Hematopoietic multipotent progenitor cell treated with erythropoietin and hydrocortisone succinate and interleukin-3 and kit ligand, for 15 days (in vitro differentiated cells): ENCODE data around the gene CEP85L.
A peak's percentile ranks its signal among the peaks of the same experiment; 100 is the strongest.

Experiments
- DNase-seq: peaks from one replicate; pipeline ENCODE4 v3.0.0-alpha.2; 2015; ENCODE audit warnings: low spot score

The CEP85L gene

DNA sequence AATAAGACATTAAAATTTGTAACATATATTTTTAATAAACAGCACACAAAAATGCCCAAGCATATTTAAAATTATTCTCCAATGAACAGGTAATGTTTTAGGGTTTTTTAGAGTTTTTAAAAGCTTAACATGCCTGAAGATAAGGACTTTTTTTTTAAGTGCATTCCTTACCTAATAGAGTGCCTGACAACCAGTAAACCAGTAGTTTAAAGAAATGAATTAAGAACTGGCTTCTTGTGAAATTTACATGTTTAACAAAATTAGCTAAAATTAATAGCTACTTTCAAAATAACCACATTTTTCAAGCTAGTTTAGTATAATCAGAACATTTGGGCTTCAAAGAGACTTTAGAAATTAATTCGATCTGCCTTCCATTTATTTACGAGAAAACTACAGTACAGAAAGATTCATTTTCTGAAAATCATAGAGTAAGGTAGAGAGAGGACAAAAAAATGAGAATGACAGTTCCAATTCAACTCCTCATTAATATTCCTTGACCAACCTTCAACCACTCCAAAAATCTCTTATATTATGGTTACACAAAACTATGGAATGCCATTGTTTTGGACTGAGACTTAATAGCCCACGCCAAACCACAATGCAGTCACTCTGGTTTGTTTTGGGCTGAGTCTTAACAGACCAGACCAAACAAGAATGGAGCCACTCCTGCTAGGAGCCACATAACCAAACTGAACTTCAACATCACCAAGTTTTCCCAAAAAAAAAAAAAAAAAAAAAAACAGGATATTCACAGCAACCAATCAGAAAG is 109.0 kb downstream of the CEP85L start:
- no peak for DNase-seq

DNA sequence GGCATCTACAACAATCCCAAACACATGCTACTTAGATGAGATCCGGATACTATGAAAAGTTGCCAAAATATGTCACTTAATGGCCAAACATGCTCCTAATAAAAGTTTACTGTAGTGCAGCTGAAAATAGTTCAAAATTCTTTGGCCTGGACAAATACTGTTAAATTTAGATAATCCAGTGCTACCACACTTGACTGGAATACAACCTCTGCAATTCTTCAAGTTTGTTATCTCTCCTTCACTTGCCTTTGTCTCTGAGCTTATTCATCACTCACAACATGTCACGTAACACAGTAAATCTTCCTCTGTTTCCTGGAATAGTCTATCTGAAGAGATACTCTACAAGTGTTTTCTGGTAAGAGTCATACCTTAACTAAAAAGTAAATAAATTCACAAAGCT is 113.8 kb downstream of the CEP85L start:
- no peak for DNase-seq

DNA sequence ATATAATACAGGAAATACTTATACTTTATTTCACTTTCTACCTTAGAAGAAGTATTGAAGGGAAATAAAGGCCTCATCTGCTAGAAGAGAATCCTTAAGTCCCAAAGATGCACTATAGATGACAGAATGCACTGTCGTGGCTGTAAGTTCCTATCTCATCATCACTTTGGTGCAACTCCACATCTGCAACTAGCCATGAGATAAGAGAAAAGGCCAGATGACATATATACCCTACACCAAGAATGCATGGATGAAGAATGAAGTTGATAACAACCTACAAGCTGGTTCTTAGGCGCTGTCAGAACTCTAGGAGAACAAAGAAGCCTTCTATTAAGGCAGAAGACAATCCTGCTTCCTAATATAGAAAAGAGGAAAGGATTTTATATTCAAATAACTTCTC is 114.9 kb downstream of the CEP85L start:
- no peak for DNase-seq

DNA sequence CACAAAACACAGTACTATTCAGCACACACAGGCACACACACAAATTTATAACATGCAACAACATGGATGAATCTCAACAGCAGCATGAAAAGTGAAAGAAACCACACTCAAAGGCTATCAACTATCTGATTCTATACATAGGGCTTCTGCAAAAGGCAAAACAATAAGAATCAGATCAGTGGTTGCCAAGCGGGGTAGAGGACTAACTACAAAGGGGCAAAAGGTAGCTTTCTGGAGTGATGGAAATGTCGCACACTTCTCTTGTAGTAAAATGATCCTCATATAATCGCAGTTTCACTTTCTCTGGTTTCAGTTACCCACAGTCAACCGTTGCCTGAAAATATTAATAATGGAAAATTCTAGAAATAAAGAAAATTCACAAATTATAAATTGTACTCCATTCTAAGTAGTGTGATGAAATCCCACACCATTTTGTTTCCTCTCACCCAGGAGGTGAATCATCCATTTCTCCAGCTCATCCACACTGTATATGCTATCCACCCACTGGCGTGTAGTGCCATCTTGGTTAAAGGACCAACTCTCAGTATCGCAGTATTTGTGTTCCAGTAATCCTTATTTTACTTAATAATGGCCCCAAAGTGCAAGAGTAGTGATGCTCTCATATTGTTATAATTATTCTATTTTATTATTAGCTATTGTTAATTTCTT is 116.1 kb downstream of the CEP85L start:
- no peak for DNase-seq

DNA sequence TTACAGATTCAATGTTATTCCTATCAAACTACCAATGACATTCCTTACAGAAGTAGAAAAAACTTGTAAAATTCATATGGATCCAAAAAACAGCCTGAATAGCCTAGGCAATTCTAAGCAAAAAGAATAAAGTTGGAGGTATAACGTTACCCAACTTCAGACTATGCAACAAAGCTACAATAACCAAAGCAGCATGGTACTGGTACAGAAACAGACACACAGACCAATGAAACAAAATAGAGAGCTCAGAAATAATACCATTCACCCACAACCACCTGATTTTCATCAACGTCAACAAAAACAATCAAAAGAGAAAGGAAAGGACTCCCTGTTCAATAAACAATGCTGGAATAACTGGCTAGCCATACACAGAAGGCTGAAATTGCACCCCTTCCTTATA is 120.4 kb downstream of the CEP85L start:
- DNase-seq = no peak

DNA sequence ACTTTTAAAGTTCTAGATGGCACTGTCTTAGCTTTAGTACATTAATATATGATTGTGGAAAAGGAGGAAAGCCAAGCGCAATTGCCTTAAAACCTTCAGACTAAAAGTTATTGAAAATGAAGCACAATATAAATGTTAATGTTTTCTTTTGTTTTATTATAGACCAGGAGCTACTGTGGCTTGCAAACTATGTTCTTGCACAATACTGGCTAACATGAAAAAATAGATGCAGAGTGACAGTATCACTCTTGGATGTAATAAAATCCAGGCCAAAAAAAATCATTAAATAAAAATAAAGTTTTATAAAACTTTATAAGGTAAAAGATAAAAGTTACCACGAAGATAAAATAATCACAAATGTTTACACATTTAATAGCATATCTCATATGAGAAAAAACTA is 121.6 kb downstream of the CEP85L start:
- no peak for DNase-seq

DNA sequence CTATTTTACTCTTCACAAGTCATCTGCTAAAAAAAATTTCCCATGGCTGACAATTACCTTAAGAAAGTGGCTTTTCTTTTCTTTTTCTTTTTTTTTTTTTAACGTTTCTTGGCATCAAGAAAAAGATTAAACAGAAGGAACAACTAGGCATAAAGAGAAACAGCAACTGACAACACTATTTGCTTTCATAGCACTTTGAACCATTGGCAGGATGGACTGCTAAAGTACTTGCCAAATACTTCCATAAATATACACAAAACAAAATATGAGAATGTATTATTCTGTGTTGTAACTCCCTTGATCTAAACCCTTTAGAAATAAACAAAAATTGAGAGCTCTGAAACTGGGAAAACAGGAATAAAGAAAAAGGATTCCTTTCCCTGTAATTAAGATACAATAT is 123.3 kb downstream of the CEP85L start:
- no peak for DNase-seq

DNA sequence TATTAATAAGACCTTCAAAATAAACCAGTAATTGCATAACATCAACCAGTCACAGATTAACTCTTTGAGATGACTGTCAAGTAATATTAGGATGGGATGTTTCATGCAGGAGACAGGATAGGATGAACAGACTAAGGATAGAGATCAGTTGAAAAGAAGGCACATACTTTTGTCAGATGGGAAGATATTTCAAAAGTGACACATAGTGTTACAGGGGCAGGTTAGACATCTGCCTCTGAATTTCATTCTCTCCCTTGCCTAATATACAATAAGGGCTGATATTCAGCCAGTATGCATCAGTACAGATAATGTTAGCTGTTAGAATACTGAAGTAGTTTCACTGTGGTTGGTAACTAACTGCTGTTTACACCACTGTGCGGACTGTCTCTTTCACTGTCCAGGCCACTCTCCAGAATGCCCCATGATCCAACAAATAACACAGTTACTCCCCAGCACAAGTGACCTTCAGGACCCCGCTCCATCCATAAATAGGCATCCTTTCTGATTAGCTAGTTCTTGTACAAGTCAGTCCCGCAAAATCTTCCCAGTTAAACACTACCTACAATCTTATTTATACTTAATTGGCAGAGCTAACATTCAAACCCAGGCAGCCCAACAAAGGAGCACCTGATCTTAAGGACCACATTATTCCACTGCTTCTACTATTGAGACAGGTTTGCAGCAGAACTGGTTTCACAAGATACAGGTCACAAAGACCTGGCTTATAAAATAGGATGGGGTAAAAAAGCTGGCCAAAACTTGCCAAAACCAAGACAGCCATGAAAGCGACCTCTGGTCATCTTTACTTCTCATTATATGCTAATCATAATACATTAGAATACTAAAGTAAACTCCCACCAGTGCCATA is 125.2 kb downstream of the CEP85L start:
- DNase-seq = no peak

DNA sequence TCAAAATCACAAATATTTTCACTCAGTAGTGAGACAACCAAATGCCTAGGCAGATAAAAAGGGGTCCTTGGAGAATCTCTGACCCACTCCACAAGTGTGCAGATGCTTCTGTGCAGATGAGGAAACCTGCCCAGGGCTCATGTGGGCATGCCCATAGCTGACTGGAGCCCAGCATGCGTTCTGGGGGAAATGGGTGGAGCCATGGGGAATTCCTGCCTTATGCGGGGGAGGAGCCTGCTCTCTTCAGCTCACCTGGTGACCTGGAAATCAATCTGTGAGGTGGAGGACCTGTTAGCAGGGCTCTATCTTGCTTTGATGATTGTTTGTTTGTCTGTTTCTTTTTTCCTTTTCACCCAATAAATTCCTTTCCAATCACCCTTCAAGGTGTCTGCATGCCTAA is 126.7 kb downstream of the CEP85L start:
- DNase-seq = no peak

DNA sequence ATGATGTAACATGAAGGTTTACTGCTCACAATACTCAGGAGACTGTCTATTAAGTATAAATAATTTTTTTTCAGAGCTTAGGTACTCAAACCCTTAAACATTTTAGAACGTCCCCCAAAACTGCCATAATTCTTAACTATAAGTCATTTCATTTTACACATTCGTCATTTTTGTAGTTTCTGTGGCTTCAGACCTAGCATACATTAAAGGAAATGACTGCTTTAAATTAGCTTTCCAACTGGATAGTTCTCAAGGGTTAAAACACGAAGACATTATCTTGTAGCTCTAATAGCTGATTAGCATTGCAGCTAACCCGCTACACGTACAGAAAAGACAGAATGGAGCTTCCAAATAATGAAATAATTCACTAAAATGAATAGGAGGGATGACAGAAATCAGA is 128.2 kb downstream of the CEP85L start:
- DNase-seq = no peak

DNA sequence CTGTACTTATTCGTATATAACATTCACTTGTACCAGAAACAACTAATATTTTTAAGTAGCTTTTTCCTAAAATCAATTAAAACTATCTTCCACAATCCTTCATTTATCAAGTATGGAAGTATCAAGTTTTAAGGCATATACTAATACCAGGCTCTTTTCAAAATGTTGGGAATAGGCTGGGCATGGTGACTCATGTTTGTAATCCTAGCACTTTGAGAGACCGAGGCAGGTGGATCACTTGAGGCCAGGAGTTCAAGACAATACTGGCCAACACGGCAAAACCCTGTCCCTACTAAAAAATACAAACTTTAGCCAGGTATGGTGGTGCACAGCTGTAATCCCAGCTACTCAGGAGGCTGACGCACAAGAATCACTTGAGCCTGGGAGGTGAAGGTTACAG is 129.0 kb downstream of the CEP85L start:
- no peak for DNase-seq

DNA sequence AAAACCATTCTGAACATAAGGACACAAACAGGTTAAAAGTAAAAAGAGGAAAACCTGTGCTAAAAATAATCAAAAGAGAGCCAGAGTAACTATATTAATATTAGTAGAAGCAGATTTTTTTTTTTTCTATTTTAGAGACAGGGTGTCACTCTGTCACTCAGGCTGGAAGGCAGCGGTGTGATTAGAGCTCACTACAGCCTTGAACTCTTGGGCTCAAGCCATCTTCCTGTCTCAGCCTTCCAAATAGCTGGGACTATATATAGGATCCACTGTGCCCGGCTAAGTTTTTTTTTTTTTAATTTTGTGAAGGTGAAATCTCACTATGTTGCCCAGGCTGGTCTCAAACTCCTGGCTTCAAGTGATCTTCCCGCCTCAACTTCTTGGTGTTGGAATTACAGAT is 136.7 kb downstream of the CEP85L start:
- no peak for DNase-seq

DNA sequence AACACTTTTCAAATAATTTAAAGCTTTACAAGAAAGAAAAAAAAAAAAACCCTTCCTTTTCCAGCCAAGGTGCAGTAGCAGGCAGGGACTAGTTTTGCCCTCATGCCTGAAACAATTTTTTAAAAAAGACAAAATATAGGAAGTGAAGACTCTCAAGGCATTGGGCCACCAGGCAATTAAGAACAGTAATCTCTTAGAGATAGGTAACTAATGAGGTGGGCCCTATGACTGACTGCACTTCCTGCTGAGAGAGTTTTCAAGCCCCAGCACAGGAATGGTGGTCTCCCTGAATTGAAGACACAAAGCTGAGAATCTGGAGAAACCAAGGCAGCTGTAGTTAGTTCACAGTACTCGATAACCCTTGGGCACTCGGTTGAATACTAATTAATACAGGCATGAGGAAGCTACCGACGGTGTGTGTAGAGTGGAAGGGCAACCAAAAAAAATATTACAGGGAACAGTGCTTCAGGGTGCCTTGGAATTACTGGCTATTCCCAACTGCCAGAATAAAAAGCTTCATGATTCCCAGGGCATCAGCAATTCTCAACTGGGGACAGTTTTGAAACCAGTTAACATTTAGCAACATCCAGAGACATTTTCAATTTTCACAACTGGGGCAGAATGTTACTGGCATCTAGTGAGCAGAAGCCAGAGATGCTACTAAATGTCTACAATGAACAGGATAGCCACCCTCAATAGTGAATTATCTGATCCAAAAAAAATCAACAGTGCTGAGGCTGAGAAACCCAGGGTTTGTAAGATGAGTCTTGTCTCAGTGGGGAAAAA is 139.3 kb downstream of the CEP85L start:
- DNase-seq = no peak

DNA sequence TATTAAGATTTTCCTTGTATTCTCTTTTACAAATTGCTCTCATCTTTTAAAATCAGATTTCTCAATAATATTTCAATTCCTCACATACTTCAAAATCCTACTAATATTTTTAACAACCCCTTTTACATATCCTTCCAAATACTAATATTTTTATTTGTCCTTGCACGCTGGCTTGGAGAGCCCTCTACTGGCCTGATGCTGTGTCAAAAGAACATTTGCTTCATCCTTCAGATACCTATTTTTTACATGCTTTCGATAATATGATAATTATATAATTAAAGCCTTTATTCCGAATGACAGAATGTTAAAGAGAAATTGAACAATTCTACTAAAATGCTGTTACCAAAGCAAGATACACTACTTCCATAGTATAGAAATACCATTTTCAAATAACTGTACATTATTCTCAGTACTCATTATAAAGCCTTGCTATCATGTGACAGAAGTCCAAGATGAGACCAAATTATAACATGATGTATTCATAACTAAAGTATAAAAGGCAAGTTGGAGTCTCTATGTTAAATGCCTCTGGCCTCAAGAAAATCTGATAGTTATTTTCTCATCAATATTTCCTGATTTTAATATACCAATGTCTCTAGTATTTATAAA is 142.3 kb downstream of the CEP85L start:
- DNase-seq = peak; percentile 8

DNA sequence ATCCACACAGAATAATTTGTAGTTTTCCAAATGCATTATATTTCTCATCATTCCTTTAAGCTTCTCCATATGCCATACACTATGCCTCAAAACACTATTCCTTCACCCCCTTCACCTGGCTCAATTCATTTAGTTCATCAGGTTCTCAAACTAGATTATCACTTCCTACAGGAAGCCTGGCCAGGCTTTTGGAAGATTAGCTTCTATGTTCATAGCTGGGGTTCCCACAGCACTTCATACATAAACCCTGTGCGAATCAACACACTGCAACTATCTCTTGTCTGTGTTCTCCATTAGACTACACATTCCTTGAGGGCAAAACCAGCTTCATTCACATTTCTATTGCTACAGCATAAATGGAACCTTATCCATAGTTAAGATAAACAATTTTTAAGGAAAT is 143.8 kb downstream of the CEP85L start:
- DNase-seq = no peak

DNA sequence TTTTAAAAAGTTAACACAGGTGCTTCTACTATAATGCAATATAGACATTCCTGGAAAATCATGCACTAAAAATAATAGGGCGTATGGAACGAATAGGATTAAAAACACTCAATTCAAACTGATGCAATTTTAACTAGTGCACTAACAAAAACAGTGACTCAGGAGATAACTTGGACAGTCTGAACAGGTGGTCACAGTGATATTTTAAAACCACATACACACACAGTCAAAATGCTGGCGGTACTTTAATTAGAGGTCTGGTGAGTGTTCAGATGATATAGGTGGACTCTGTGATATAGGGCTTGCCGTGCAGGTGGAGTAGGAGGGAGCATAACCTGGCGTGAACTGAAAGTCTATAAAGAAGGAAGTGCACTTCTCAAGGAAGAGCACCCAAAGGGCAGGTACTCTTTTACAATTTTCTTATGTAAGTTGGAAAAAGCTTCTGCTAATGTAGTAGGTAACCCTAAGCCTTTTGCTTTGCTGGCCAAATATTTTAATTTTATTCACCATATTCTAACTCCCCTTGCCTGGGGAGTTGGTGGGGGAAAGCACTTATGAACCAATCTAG is 145.2 kb downstream of the CEP85L start:
- no peak for DNase-seq

DNA sequence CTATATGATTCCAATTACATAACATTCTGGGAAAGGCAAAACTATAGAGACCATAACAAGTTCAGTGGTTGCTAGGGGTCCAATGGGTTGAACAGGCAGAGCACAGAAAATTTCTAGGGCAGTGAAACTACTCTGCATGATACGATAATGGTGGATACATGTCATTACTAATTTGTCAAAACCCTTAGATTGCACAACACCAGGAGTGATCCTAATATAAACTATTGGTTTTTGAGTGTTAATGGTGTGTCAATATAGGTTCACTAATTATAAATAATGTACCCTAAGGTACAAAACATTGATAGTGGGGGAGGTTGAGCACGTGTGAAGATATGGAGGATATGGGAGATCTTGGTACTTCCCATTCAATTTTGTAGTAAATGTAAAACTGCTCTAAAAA is 145.7 kb downstream of the CEP85L start:
- DNase-seq = no peak

DNA sequence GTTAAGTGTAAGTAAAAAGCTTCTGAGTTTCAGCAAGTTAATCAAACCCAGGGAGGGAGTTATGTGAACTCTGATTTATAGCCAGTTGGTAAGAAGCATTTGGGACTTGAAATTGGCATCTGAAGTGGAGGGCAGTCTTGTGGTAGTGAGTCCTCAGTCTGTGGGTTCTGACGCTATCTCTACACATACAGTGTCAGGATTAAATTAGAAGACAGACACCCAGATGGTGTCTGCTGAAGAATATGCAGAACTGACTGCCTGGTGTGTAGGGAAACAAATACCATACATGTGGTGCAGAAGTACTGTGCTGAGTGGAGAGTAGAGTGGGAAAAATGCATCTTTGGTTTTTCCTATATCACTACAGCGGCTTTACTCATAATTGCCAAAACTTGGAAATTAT is 146.8 kb downstream of the CEP85L start:
- DNase-seq = no peak

DNA sequence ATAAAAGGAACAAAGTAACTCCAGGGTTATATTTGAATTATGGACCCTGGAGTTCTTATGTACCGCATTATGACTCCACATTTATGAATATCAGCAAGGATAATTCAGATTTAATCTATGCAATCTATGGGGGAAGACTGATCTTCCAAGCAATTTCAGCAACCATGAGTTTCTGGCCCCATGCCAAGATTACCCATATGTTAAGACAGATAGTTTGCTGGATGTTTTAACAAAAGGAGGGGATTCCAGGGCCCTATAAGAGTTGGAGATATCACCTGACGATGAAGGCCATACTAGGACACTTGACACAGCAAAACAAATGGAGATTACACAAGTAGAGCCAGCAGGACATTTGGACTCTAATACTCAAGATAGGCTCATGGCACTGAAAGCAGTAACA is 149.2 kb downstream of the CEP85L start:
- peak; percentile 6 for DNase-seq

DNA sequence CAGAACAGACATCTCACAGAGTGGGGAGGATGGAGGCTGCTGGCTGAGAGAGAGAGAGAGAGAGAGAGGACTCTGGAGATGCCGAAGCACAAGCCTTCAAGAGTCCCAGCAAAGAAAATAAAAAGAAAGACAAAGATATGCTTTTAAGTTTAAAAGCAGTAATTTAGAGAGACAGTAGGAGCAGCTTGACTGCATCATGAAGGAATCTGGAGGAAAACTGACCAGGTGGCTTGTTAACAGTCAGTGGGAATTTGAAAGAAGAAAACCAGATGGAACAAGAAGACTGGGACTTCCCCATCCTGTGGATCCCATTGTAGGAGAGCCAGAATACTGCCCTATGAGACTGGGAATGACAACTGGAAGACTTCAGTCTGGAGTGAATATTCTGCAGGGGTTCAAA is 149.6 kb downstream of the CEP85L start:
- no peak for DNase-seq

DNA sequence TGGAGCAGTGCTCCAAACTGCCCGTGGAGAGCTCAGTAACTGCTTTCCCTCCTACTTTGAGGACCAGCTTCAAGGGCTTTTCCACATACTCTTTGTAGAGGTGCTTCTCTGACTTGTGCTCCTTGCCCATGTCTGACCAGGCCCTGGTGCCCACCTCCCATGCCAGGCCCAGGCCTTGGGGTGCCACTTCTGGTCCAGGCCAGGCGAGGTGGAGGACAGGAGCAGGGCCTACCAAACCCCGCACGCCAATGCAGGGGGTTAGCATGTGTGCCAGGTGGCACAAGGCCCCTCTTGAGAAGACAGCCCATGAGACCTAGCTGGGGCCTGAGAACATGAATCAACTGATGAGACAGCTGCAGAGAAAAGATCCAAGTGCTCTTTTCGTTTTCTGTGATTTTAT is 150.3 kb downstream of the CEP85L start:
- no peak for DNase-seq
